Keratinocyte (primary cell): ENCODE results near the gene DMXL2. TPM values are rescaled to one million over a fixed set of nuclear protein-coding genes. Genes with fewer than 3 reads are reported as not detected.
"Not testable (repeated sequence)": the region's sequence is repeated elsewhere in the genome, so short reads cannot be mapped to it uniquely, and the experiment has no call there.

Experiments used
- DNase-seq: peaks from one replicate; pipeline ENCODE4 v3.0.0-alpha.2; 2011; ENCODE audit warnings: low read depth, missing footprints, low spot score
- FAIRE-seq: peaks from 2 replicates; lab custom pipeline; 2011; peaks lifted over from hg19 to GRCh38; lab: Jason Lieb, UNC
- H2AFZ ChIP-seq: 2 replicates; pipeline ENCODE4 v1.6.0; 2012; ENCODE audit warnings: low read length, control low read depth, inconsistent platforms; ENCODE audit not compliant: control insufficient read depth
- H3K27ac ChIP-seq: 2 replicates; pipeline ENCODE4 v1.5.1; 2011; ENCODE audit warnings: low read length; ENCODE audit not compliant: control insufficient read depth, insufficient read depth
- H3K27me3 ChIP-seq: 3 replicates; pipeline ENCODE4 v1.6.0; 2011; ENCODE audit warnings: low read length; ENCODE audit not compliant: control insufficient read depth, insufficient read depth; ENCODE audit errors: extremely low read depth
- H3K36me3 ChIP-seq, 2 experiments: 2 replicates in 1 of 2; 3 replicates in 1 of 2; pipeline ENCODE4 v1.5.1; 2011; ENCODE audit warnings: low read length in 2 of 2, mild to moderate bottlenecking in 1 of 2; ENCODE audit not compliant: control insufficient read depth in 2 of 2, insufficient read depth in 2 of 2; ENCODE audit errors: extremely low read depth in 1 of 2
- H3K4me1 ChIP-seq: 3 replicates; pipeline ENCODE4 v1.5.1; 2011; ENCODE audit warnings: low read length; ENCODE audit not compliant: control insufficient read depth, insufficient read depth; ENCODE audit errors: extremely low read depth
- H3K4me2 ChIP-seq: 3 replicates; pipeline ENCODE4 v1.6.0; 2011; ENCODE audit warnings: low read depth, low read length; ENCODE audit not compliant: control insufficient read depth, insufficient read depth; ENCODE audit errors: extremely low read depth
- H3K4me3 ChIP-seq, 3 experiments: fragments of 200-600 bp in 1 of 3; sonication (generic) in 1 of 3; 2 replicates in 2 of 3; 3 replicates in 1 of 3; pipeline ENCODE4 v1.5.1; 2011 to 2016; ENCODE audit warnings: low read length in 3 of 3, mild to moderate bottlenecking in 3 of 3, control low read depth in 2 of 3, inconsistent platforms in 1 of 3, low read depth in 1 of 3, mixed read lengths in 1 of 3, mixed run types in 1 of 3, moderate library complexity in 1 of 3; ENCODE audit not compliant: control insufficient read depth in 2 of 3, insufficient read depth in 2 of 3; ENCODE audit errors: extremely low read depth in 1 of 3
- H3K79me2 ChIP-seq: 2 replicates; pipeline ENCODE4 v1.6.0; 2012; ENCODE audit warnings: low read length; ENCODE audit not compliant: control insufficient read depth, insufficient read depth
- H3K9ac ChIP-seq: 3 replicates; pipeline ENCODE4 v1.6.0; 2011; ENCODE audit warnings: low read length; ENCODE audit not compliant: control insufficient read depth, insufficient read depth; ENCODE audit errors: extremely low read depth
- H3K9me1 ChIP-seq: 3 replicates; pipeline ENCODE4 v1.6.0; 2011; ENCODE audit warnings: low read length; ENCODE audit not compliant: control insufficient read depth, insufficient read depth; ENCODE audit errors: extremely low read depth
- H3K9me3 ChIP-seq: 2 replicates; pipeline ENCODE4 v1.5.1; 2012; ENCODE audit warnings: low read depth, low read length; ENCODE audit not compliant: control insufficient read depth
- H4K20me1 ChIP-seq: 3 replicates; pipeline ENCODE4 v1.6.0; 2011; ENCODE audit warnings: low read length; ENCODE audit not compliant: control insufficient read depth, insufficient read depth; ENCODE audit errors: extremely low read depth
- EZH2 ChIP-seq: IDR thresholded peaks from one replicate; pipeline ENCODE4 v1.6.1; 2012; ENCODE audit warnings: inconsistent platforms, mild to moderate bottlenecking, low read length, moderate library complexity
- dilution Hi-C: fragments of 300-500 bp; cut with MboI; formaldehyde crosslinking; loops from one replicate; pipeline ENCODE4 v1.7.0; 2020; ENCODE audit warnings: low sequenced_read_pairs; ENCODE audit not compliant: extremely low pct_ligation_motif_present
- polyA plus RNA-seq, 5 experiments: library from polyadenylated mRNA; depleted of rRNA in 3 of 5; stranded (reverse) in 3 of 5; stranded (forward) in 1 of 5; unstranded in 1 of 5; fragments of >200 nt; gene quantifications; 1 replicate in 1 of 5; 2 replicates in 3 of 5; 3 replicates in 1 of 5; pipeline versions ENCODE4 v1.2.1 to v1.2.3, GENCODE V29; 2011 to 2012; ENCODE audit warnings: missing spikeins in 2 of 5, low read depth in 1 of 5, low replicate concordance in 1 of 5
- TF ChIP-seq, protein P1 (sequence below), 3 experiments: IDR thresholded peaks in 1 of 3; conservative IDR thresholded peaks in 1 of 3; optimal IDR thresholded peaks in 1 of 3; 2 replicates in 2 of 3; 3 replicates in 1 of 3; pipeline versions ENCODE3 to v1.5.1; 2011; ENCODE audit warnings: low read length in 3 of 3, mild to moderate bottlenecking in 3 of 3, moderate library complexity in 2 of 3, control low read depth in 1 of 3, inconsistent platforms in 1 of 3; ENCODE audit not compliant: insufficient read depth in 2 of 3; ENCODE audit errors: extremely low read depth in 1 of 3

Gene DMXL2
- polyA plus RNA-seq, 1 donor (not counting 4 experiments of a cell fraction or from before 2014, with no cell fraction given), result 14.9 TPM

DNA sequence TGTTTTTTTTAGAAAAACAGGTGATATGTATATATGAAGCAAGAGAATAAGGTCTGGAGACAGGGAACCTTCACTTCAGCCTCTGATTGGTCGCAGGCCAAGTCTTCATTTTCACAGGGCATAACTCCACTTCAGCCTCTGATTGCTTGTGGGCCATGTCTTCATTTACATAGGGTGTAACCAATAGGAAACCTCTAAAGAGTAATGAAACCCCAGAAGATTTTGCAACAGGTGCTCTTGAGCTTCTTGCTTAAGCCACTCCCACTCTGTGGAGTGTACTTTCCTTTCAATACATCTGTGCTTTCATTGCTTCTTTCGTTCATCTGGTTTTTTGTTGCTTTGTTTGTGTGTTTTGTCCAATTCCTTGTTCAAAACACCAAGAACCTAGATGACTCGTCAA, 36.1 kb upstream of the DMXL2 start:
- no peaks in the 10 kb centered on the region for H3K79me2 ChIP-seq
- H3K4me1 ChIP-seq, result no peaks in the 10 kb centered on the region
- no peak overlapping the region for H3K4me2 ChIP-seq
- H3K27me3 ChIP-seq, result peaks cover 4% of the 10 kb centered on the region
- no peaks in the 10 kb centered on the region for H3K36me3 ChIP-seq
- no peak for DNase-seq
- dilution Hi-C loops, result no loop called here
- no peak overlapping the region for H3K27ac ChIP-seq
- no peak overlapping the region for H3K4me3 ChIP-seq
- H3K9me3 ChIP-seq, result no peaks in the 10 kb centered on the region
- H2AFZ ChIP-seq, result no peak overlapping the region
- FAIRE-seq, result no peak
- no peaks in the 10 kb centered on the region for H3K9me1 ChIP-seq
- H4K20me1 ChIP-seq, result no peaks in the 10 kb centered on the region
- H3K9ac ChIP-seq, result no peak overlapping the region
- TF ChIP-seq, protein P1, sequence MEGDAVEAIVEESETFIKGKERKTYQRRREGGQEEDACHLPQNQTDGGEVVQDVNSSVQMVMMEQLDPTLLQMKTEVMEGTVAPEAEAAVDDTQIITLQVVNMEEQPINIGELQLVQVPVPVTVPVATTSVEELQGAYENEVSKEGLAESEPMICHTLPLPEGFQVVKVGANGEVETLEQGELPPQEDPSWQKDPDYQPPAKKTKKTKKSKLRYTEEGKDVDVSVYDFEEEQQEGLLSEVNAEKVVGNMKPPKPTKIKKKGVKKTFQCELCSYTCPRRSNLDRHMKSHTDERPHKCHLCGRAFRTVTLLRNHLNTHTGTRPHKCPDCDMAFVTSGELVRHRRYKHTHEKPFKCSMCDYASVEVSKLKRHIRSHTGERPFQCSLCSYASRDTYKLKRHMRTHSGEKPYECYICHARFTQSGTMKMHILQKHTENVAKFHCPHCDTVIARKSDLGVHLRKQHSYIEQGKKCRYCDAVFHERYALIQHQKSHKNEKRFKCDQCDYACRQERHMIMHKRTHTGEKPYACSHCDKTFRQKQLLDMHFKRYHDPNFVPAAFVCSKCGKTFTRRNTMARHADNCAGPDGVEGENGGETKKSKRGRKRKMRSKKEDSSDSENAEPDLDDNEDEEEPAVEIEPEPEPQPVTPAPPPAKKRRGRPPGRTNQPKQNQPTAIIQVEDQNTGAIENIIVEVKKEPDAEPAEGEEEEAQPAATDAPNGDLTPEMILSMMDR (optimal IDR thresholded peaks at IDR 0.05 in 1 of 3, IDR thresholded peaks at IDR 0.05 in 1 of 3, conservative IDR thresholded peaks at IDR 0.05 in 1 of 3; ENCODE audit: extremely low read depth in 1 of 3, insufficient read depth in 2 of 3, low read length in 3 of 3), result no peak
- TF ChIP-seq EZH2, result no peak

DNA sequence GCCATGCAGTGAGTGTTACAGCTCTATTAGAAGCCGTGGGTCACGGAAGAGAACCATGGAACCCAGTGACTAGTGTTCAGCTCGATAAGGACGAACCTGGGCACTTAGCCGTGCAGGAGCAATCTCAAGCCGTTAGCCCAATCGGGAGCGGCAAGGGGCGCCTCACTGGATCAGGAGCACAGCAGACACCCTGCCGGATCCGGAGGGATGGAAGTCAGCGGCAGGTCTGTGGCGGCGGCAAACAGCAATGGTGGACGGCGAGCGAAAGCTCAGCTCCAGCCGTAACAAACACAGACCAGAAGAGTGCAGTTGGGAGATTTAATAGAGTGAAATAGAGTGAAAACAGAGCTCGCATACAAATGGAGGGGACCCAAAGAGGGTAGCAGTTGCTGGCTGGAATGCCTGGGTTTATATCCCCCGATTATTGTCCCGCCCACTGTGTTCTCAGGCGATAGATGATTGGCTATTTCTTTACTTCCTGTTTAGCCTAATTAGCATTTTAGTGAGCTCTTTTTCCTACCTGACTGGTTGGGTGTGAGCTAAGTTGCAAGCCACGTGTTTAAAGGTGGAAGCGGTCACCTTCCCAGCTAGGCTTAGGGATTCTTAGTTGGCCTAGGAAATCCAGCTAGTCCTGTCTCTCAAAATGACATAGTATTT, 33.0 kb upstream of the DMXL2 start:
- DNase-seq, H3K9ac ChIP-seq, H3K4me3 ChIP-seq, H4K20me1 ChIP-seq, H3K79me2 ChIP-seq, H3K9me1 ChIP-seq, H3K36me3 ChIP-seq, H3K27me3 ChIP-seq, FAIRE-seq, H3K9me3 ChIP-seq, dilution Hi-C loops, H3K4me1 ChIP-seq, H3K4me2 ChIP-seq, H2AFZ ChIP-seq, H3K27ac ChIP-seq: not testable (repeated sequence)
